Endothelial cell of umbilical vein (primary cell): ENCODE results near the gene SERTAD4.

Source experiments
- CTCF ChIP-seq, 2 donors: IDR thresholded peaks; 1 replicate in 1 of 2; 2 replicates in 1 of 2; pipeline ENCODE4 v1.5.1; 2011; ENCODE audit warnings: low read length in 2 of 2, mild to moderate bottlenecking in 2 of 2, moderate library complexity in 2 of 2, control low read depth in 1 of 2, inconsistent platforms in 1 of 2, low read depth in 1 of 2; ENCODE audit not compliant: insufficient read depth in 1 of 2; ENCODE audit errors: extremely low read depth in 1 of 2
- EZH2 ChIP-seq: IDR thresholded peaks from 2 replicates; pipeline ENCODE4 v1.6.1; 2012; ENCODE audit warnings: borderline replicate concordance, low read depth, mild to moderate bottlenecking, moderate library complexity, low read length, inconsistent platforms; ENCODE audit not compliant: severe bottlenecking
- MYC ChIP-seq: IDR thresholded peaks from one replicate; pipeline ENCODE4 v1.6.1; 2011; ENCODE audit warnings: mild to moderate bottlenecking, low read depth, low read length

- TF ChIP-seq EZH2 (no peak), CTCF (IDR thresholded peaks at IDR 0.05; ENCODE audit: extremely low read depth in 1 of 2, insufficient read depth in 1 of 2, low read depth in 1 of 2, low read length in 2 of 2) (no peak), MYC (no peak)
These were observed 58.6 kb downstream of the SERTAD4 start for GRCh38 chr1:210291081-210291764.
